Stomach (tissue), 9 donors: Measurements from ENCODE around the gene RNF44. TPM values are rescaled to one million over a fixed set of nuclear protein-coding genes. Genes with fewer than 3 reads are reported as not detected.
A peak's percentile ranks its signal among the peaks of the same experiment; 100 is the strongest.

Experiments used
- DNase-seq, 2 donors: peaks; one replicate each; pipeline versions ENCODE4 v3.0.0 to v3.0.0-alpha.2; 2013 to 2019
- H3K27ac ChIP-seq, 5 donors: fragments of 200-600 bp in 4 of 5; sonication (generic) in 4 of 5; one replicate each; pipeline ENCODE4 v1.5.1; 2013 to 2019; ENCODE audit warnings: mild to moderate bottlenecking in 1 of 5, moderate library complexity in 1 of 5
- H3K27me3 ChIP-seq, 3 donors: fragments of 200-600 bp; sonication (generic); one replicate each; pipeline ENCODE4 v1.5.1; 2017 to 2019; ENCODE audit warnings: mixed run types in 1 of 3
- H3K36me3 ChIP-seq, 4 donors: fragments of 200-600 bp; sonication (generic); 1 replicate in 3 of 4; 2 replicates in 1 of 4; pipeline ENCODE4 v1.5.1; 2016 to 2019
- H3K4me1 ChIP-seq, 4 donors: fragments of 200-600 bp; sonication (generic); one replicate each; pipeline ENCODE4 v1.5.1; 2016 to 2019
- H3K4me3 ChIP-seq, 4 donors: fragments of 200-600 bp; sonication (generic) in 3 of 4; one replicate each; pipeline ENCODE4 v1.5.1; 2016 to 2019; ENCODE audit warnings: mild to moderate bottlenecking in 1 of 4
- H3K9me3 ChIP-seq, 4 donors: fragments of 200-600 bp; sonication (generic); one replicate each; pipeline ENCODE4 v1.5.1; 2016 to 2019
- EP300 ChIP-seq: sonication (generic); formaldehyde crosslinking; IDR thresholded peaks from one replicate; pipeline ENCODE4 v1.6.1; 2017; ENCODE audit warnings: antibody characterized with exemption
- POLR2A ChIP-seq, 4 donors: fragments of 450-650 bp; IDR thresholded peaks; one replicate each; pipeline ENCODE4 v1.6.1; 2016; ENCODE audit warnings: antibody characterized with exemption in 4 of 4, control low read depth in 2 of 4, mild to moderate bottlenecking in 1 of 4, moderate library complexity in 1 of 4
- POLR2AphosphoS5 ChIP-seq, 3 donors: sonication (generic); formaldehyde crosslinking; IDR thresholded peaks; one replicate each; pipeline ENCODE4 v1.6.1; 2016; ENCODE audit warnings: antibody characterized with exemption in 3 of 3
- WGBS, 5 donors: extraction: QIAGEN DNeasy Blood & Tissue Kit in 3 of 5; methylation state at CpG; one replicate each; pipeline versions ENCODE4 v1.1.5 to v1.1.7; 2013 to 2018; 5-methylcytosine and 5-hydroxymethylcytosine counted together
- intact Hi-C: fragments of 100-400 bp; cut with DNase I; formaldehyde crosslinking; loops from one replicate; pipeline ENCODE4 v1.15.1; 2023; ENCODE audit warnings: low total_unique reads
- polyA plus RNA-seq, 3 donors: library from polyadenylated mRNA; stranded (reverse); fragments of 200-250 nt; gene quantifications; one replicate each; pipeline ENCODE4 v1.2.3, GENCODE V29; 2013
- total RNA-seq, 5 donors: library from RNA; depleted of rRNA; stranded (reverse); fragments of >200 nt; gene quantifications; one replicate each; pipeline versions ENCODE4 v1.1.0 to v1.2.3, GENCODE V29; 2014 to 2016
- TF ChIP-seq, protein P1 (sequence below), 7 experiments: fragments of 450-650 bp in 4 of 7; fragments of 200-600 bp in 3 of 7; sonication (generic) in 3 of 7; IDR thresholded peaks; one replicate each; pipeline ENCODE4 v1.5.1; 2016 to 2019; ENCODE audit warnings: antibody characterized with exemption in 7 of 7, control low read depth in 2 of 7, mild to moderate bottlenecking in 1 of 7
- donor health status: healthy with polysubstance abuse.
- donor health status: Bipolar disorder and iron deficiency.
- donor health status: healthy.

RNF44 gene
- total and polyA plus RNA-seq, 8 donors, result 6.6 to 176 (median 18.9) TPM

DNA sequence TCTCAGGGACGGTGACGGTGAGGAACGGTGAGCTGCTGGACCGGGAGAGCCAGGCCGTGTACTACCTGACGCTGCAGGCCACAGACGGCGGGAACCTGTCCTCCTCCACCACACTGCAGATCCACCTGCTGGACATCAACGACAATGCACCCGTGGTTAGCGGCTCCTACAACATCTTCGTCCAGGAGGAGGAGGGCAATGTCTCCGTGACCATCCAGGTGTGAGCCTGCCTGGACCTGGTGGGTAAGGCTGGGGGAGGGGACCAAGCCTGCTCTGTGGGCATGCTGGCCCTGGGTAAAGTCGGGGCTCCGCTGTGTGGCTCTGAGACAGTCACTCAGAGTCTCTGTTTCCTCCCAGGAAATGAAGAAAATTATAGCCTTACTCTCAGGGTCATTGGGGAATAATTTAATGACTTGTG lies 41.2 kb upstream of the RNF44 start:
- peaks cover 0 to 6% (median 0%) of the 10 kb centered on the region in 4 donors for H3K4me1 ChIP-seq
- H3K27me3 ChIP-seq, result peaks cover 0 to 14% (median 4%) of the 10 kb centered on the region in 3 donors
- no peak overlapping the region for H3K4me3 ChIP-seq
- H3K27ac ChIP-seq, result no peak overlapping the region
- no peaks in the 10 kb centered on the region for H3K36me3 ChIP-seq
- intact Hi-C loops, result no loop called here
- 20 to 29% (median 20%) methylated on average over 14 to 15 of the region's 15 CpGs for WGBS, 5 donors
- TF ChIP-seq, protein P1, sequence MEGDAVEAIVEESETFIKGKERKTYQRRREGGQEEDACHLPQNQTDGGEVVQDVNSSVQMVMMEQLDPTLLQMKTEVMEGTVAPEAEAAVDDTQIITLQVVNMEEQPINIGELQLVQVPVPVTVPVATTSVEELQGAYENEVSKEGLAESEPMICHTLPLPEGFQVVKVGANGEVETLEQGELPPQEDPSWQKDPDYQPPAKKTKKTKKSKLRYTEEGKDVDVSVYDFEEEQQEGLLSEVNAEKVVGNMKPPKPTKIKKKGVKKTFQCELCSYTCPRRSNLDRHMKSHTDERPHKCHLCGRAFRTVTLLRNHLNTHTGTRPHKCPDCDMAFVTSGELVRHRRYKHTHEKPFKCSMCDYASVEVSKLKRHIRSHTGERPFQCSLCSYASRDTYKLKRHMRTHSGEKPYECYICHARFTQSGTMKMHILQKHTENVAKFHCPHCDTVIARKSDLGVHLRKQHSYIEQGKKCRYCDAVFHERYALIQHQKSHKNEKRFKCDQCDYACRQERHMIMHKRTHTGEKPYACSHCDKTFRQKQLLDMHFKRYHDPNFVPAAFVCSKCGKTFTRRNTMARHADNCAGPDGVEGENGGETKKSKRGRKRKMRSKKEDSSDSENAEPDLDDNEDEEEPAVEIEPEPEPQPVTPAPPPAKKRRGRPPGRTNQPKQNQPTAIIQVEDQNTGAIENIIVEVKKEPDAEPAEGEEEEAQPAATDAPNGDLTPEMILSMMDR (IDR thresholded peaks at IDR 0.05), result peak in 5 of 7 experiments; percentile 50 to 80 (median 65)
- TF ChIP-seq EP300 (no peak), POLR2A (IDR thresholded peaks at IDR 0.05) (no peak), POLR2AphosphoS5 (IDR thresholded peaks at IDR 0.05) (peak in 1 of 3 donors; percentile 35)
- DNase-seq, result peak; percentile 80 to 86
- H3K9me3 ChIP-seq, result no peaks in the 10 kb centered on the region

DNA sequence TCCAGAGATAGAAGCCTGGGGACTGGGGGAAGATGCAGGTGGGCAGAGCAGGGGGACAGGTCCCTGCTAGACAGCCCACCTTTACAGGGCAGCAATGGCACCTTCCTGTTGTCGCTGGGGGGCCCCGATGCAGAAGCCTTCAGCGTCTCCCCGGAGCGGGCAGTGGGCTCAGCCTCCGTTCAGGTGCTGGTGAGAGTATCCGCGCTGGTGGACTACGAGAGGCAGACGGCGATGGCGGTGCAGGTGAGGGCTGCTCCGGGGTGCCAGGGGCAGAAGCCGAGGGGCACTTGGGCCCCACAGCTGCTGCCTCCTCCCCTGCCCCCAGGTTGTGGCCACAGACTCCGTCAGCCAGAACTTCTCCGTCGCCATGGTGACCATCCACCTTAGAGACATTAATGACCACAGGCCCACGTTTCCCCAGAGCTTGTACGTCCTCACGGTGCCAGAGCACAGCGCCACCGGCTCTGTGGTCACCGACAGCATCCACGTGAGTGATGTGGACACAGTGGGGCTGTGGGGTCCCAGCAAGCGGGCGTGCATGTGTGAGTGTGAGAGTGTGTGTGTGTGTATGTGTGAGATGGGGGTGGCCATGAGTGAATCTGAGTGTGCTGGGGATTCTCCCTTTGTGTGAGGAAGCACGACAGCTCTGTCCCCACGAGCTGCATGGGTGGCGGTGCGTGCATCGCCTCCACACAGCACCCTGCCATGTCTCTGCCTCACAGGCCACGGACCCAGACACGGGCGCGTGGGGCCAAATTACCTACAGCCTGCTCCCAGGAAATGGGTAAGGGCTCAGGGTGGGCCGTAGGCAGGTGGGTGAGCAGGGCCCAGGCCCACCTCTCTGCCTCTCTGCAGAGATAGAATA lies 40.3 kb upstream of the RNF44 start:
- no peak for DNase-seq
- peaks cover 0 to 22% (median 4%) of the 10 kb centered on the region in 3 donors for H3K27me3 ChIP-seq
- no peaks in the 10 kb centered on the region for H3K36me3 ChIP-seq
- TF ChIP-seq POLR2AphosphoS5 (IDR thresholded peaks at IDR 0.05), result no peak
- TF ChIP-seq POLR2A (IDR thresholded peaks at IDR 0.05), result no peak
- TF ChIP-seq, protein P1 (IDR thresholded peaks at IDR 0.05), result no peak
- TF ChIP-seq EP300, result no peak
- no peaks in the 10 kb centered on the region for H3K9me3 ChIP-seq
- 86 to 89% (median 88%) methylated on average over 30 to 36 of the region's 36 CpGs for WGBS, 5 donors
- H3K4me1 ChIP-seq, result peaks cover 0 to 6% (median 0%) of the 10 kb centered on the region in 4 donors
- intact Hi-C loops, result no loop called here
- no peak overlapping the region for H3K27ac ChIP-seq
- no peak overlapping the region for H3K4me3 ChIP-seq

DNA sequence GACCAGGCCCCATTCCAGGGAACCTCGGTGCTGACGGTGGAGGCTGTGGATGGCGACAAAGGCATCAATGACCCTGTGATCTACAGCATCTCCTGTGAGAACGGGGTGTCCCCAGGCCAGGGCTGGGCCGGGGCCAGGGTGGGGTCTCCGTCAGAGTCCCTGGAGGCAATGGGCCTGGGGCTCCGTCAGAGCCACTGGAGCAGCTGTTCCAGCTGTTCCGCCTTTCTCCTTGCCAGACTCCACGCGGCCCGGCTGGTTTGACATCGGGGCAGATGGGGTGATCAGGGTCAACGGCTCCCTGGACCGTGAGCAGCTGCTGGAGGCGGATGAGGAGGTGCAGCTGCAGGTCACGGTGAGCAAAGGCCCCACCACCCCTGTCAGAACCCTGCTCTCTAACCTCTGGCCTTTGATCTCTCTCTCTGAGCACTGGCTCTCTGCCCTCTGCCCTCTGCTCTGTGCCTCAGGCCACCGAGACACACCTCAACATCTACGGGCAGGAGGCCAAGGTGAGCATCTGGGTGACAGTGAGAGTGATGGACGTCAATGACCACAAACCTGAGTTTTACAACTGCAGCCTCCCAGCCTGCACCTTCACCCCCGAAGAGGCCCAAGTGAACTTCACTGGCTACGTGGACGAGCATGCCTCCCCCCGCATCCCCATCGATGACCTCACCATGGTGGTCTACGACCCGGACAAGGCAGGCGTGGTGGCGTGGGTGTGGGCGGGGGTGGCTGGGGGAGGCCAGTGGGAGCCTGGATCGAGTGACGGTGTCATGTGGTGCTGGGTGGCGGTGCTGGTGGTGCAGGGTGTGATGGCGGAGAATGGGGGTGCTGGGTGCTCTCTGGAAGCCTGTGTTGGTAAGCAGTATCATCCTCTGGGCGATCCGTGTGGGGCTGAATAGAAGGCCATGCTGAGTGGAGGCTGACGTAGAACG lies 38.6 kb upstream of the RNF44 start:
- TF ChIP-seq, protein P1 (IDR thresholded peaks at IDR 0.05), result no peak
- TF ChIP-seq EP300 (no peak), POLR2A (IDR thresholded peaks at IDR 0.05) (no peak), POLR2AphosphoS5 (IDR thresholded peaks at IDR 0.05) (no peak)
- Histone ChIP-seq H3K36me3 (no peaks in the 10 kb centered on the region), H3K27me3 (peaks cover 0 to 28% (median 4%) of the 10 kb centered on the region in 3 donors), H3K27ac (no peak overlapping the region), H3K4me3 (no peak overlapping the region), H3K4me1 (peaks cover 0 to 6% (median 0%) of the 10 kb centered on the region in 4 donors), H3K9me3 (no peaks in the 10 kb centered on the region)
- intact Hi-C loops, result no loop called here
- 79 to 85% (median 82%) methylated on average over 29 to 37 of the region's 37 CpGs for WGBS, 5 donors
- DNase-seq, result no peak

DNA sequence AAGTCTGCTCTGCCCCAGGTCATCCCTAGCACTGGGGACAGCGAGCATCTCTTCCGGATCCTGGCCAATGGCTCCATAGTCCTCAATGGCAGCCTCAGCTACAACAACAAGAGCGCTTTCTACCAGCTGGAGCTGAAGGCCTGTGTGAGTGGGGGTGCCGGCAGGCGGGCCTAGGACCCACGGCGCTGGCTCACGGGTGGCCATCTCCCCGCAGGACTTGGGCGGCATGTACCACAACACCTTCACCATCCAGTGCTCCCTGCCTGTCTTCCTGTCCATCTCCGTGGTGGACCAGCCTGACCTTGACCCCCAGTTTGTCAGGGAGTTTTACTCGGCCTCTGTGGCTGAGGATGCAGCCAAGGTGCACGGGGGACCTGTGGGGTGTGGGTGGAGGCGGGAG lies 37.9 kb upstream of the RNF44 start:
- H3K4me3 ChIP-seq, result no peak overlapping the region
- no peak for DNase-seq
- H3K4me1 ChIP-seq, result peaks cover 0 to 6% (median 0%) of the 10 kb centered on the region in 4 donors
- no peaks in the 10 kb centered on the region for H3K9me3 ChIP-seq
- WGBS, 5 donors, result 77 to 93% (median 87%) methylated on average over 5 to 14 of the region's 14 CpGs
- TF ChIP-seq EP300 (no peak), POLR2AphosphoS5 (IDR thresholded peaks at IDR 0.05) (no peak), POLR2A (IDR thresholded peaks at IDR 0.05) (no peak)
- TF ChIP-seq, protein P1 (IDR thresholded peaks at IDR 0.05), result no peak
- no peaks in the 10 kb centered on the region for H3K36me3 ChIP-seq
- intact Hi-C loops, result no loop called here
- H3K27ac ChIP-seq, result no peak overlapping the region
- H3K27me3 ChIP-seq, result peaks cover 0 to 34% (median 4%) of the 10 kb centered on the region in 3 donors
